ENCODE results near the gene PLXDC1.

Gene PLXDC1

GRCh38 chr17:39151150-39151942 lies at the start of gene PLXDC1:
PLXDC1 (minus strand) TSS chr17:39151637; CDS start chr17:39151437, 200 bp downstream.
- H3K27ac ChIP-seq = peak within 1 kb of the TSS; percentile 83
- no peak for TF ChIP-seq ZFX (IDR thresholded peaks at IDR 0.05; ENCODE audit: borderline replicate concordance)
- TF ChIP-seq CTCF (IDR thresholded peaks at IDR 0.05) = no peak

- TF ChIP-seq CTCF (IDR thresholded peaks at IDR 0.05) (no peak), ZFX (IDR thresholded peaks at IDR 0.05; ENCODE audit: borderline replicate concordance) (no peak)
- peak overlapping the region; percentile 88 for H3K27ac ChIP-seq
These were observed 49.6 kb upstream of the PLXDC1 start for GRCh38 chr17:39200957-39201510.

GRCh38 chr17:39200070-39200879 lies 48.8 kb upstream of the PLXDC1 start, which contains the start of gene RPL19:
RPL19 (plus strand) TSS chr17:39200283; CDS start chr17:39200345, 62 bp downstream.
- peak within 1 kb of the TSS; percentile 88 for H3K27ac ChIP-seq

DNA sequence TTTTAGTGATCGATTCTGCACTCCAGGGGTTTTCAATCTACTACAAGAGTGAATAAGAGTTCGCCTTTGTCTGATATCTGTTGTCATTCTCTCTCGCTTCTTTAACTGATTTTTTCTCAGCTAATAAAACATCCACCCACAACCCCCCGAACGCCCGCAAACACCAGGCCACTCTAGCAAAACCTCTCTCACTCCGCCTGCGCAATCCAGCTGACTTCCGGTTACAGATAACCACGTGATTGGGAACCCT lies 48.3 kb upstream of the PLXDC1 start:
- H3K27ac ChIP-seq = peak overlapping the region; percentile 88

More at GRCh38 chr17:39200070-39200879, 48.8 kb upstream of the PLXDC1 start, which contains the start of gene RPL19:
- TF ChIP-seq CTCF (IDR thresholded peaks at IDR 0.05) = no peak
- no peak for TF ChIP-seq ZFX (IDR thresholded peaks at IDR 0.05; ENCODE audit: borderline replicate concordance)

GRCh38 chr17:39198186-39198566 lies 46.7 kb upstream of the PLXDC1 start:
- H3K27ac ChIP-seq = peak overlapping the region; percentile 88

More for the DNA sequence above, 48.3 kb upstream of the PLXDC1 start:
- no peak for TF ChIP-seq ZFX (IDR thresholded peaks at IDR 0.05; ENCODE audit: borderline replicate concordance)
- TF ChIP-seq CTCF (IDR thresholded peaks at IDR 0.05) = no peak

GRCh38 chr17:39197380-39198185 lies 46.1 kb upstream of the PLXDC1 start, which contains the start of gene CACNB1:
CACNB1 (minus strand) TSS chr17:39197669; CDS start chr17:39197495, 174 bp downstream.
- TF ChIP-seq CTCF (IDR thresholded peaks at IDR 0.05) = no peak
- H3K27ac ChIP-seq = peak within 1 kb of the TSS; percentile 88

More at GRCh38 chr17:39198186-39198566, 46.7 kb upstream of the PLXDC1 start:
- TF ChIP-seq ZFX (IDR thresholded peaks at IDR 0.05; ENCODE audit: borderline replicate concordance) (no peak), CTCF (IDR thresholded peaks at IDR 0.05) (no peak)
